ENCODE measurements around the gene CTTNBP2NL.

DNA sequence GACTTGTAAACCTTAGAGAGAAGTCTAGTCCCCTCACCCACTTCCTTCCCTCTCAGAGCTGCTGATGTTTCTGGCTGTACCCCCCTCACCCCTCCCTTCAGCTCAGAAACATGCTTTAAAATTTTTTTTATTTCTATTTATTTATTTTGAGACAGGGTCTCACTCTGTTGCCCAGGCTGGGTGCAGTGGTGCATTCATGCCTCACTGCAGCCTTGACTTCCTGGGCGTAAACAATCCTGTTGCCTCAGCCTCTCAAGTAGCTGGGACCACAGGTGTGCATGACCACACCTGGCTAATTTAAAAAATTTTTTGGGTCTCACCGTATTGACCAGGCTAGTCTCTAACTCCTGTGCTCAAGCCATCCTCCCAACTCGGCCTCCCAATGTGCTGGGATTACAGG lies 109.9 kb downstream of the CTTNBP2NL start:
- TF ChIP-seq, protein P1, sequence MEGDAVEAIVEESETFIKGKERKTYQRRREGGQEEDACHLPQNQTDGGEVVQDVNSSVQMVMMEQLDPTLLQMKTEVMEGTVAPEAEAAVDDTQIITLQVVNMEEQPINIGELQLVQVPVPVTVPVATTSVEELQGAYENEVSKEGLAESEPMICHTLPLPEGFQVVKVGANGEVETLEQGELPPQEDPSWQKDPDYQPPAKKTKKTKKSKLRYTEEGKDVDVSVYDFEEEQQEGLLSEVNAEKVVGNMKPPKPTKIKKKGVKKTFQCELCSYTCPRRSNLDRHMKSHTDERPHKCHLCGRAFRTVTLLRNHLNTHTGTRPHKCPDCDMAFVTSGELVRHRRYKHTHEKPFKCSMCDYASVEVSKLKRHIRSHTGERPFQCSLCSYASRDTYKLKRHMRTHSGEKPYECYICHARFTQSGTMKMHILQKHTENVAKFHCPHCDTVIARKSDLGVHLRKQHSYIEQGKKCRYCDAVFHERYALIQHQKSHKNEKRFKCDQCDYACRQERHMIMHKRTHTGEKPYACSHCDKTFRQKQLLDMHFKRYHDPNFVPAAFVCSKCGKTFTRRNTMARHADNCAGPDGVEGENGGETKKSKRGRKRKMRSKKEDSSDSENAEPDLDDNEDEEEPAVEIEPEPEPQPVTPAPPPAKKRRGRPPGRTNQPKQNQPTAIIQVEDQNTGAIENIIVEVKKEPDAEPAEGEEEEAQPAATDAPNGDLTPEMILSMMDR (IDR thresholded peaks at IDR 0.05), result no peak
- no peak for TF ChIP-seq POLR2A (IDR thresholded peaks at IDR 0.05)
- TF ChIP-seq POLR2AphosphoS5 (IDR thresholded peaks at IDR 0.05), result no peak

Data from stomach (tissue), 4 donors.